ENCODE data around the gene PIK3CB.
"Not testable (repeated sequence)": the region's sequence is repeated elsewhere in the genome, so short reads cannot be mapped to it uniquely, and the experiment has no call there.

Gene PIK3CB

DNA sequence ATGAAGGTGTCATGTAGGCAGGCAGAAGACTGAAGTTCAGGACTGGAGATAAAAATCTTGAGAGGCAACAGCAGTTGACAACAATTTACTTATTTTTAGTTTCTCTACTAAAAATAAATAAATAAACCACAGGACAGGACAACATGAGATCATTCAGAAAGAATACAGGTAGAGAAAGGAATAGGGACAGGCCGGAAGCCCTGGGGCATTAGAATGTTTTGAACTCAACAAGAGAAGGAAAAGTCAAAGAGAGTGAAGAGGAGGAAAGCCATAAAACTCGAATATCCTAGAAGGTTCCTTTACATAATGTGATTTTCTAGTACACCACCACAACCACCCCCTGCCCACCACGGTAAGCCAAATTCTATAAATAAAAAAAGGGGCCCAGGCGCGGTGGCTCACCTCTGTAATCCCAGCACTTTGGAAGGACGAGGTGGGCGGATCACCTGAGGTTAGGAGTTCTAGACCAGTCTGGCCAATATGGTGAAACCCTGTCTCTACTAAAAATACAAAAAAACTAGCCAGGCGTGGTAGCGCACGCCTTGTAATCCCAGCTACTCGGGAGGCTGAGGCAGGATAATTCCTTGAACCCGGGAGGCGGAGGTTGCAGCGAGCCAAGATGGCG, 4.7 kb downstream of the PIK3CB start:
- Histone ChIP-seq H3K4me3 (ENCODE audit: insufficient read depth, low read depth, low read length) (no peak overlapping the region), H3K36me3 (ENCODE audit: control insufficient read depth, insufficient read depth, low read length) (peaks cover 6% of the 10 kb centered on the region), H3K27me3 (ENCODE audit: control insufficient read depth, insufficient read depth, low read length, poor library complexity, severe bottlenecking) (no peaks in the 10 kb centered on the region), H3K4me1 (ENCODE audit: control insufficient read depth, insufficient read depth, low read length) (no peaks in the 10 kb centered on the region), H3K27ac (ENCODE audit: insufficient read depth, low read depth, low read length, poor library complexity, severe bottlenecking) (no peak overlapping the region), H3K9me3 (ENCODE audit: control insufficient read depth, low read length) (no peaks in the 10 kb centered on the region)
- WGBS, 2 experiments, result 92 to 94% methylated on average over 14 to 15 of the region's 15 CpGs

GRCh38 chr3:138829097-138829496, 5.6 kb downstream of the PIK3CB start:
- 83 to 96% methylated on average over 2 to 3 of the region's 3 CpGs for WGBS, 2 experiments
- Histone ChIP-seq H3K36me3 (ENCODE audit: control insufficient read depth, insufficient read depth, low read length) (peaks cover 6% of the 10 kb centered on the region), H3K27ac (ENCODE audit: insufficient read depth, low read depth, low read length, poor library complexity, severe bottlenecking) (no peak overlapping the region), H3K4me1 (ENCODE audit: control insufficient read depth, insufficient read depth, low read length) (peaks cover 6% of the 10 kb centered on the region), H3K4me3 (ENCODE audit: insufficient read depth, low read depth, low read length) (no peak overlapping the region), H3K27me3 (ENCODE audit: control insufficient read depth, insufficient read depth, low read length, poor library complexity, severe bottlenecking) (no peaks in the 10 kb centered on the region), H3K9me3 (ENCODE audit: control insufficient read depth, low read length) (no peaks in the 10 kb centered on the region)

DNA sequence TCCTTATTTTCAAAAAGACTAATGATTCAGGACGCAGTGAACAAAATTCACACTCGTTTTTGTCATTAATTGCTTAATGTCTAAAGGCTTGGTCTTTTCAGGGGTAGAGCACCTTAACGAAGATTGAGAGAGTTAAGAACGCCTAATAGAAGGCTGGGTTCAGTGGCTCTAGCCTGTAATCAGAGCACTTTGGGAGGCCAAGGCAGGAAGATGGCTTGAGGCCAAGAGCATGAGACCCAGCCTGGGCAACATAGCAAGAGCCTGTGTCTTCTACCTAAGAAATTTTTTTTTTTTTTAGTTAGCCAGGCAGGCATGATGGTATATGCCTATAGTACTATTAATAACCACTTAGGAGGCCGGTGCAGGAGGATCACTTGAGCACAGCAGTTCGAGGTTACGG, 7.5 kb downstream of the PIK3CB start:
- 97% methylated on average over 7 of the region's 7 CpGs for WGBS, 2 experiments
- Histone ChIP-seq H3K36me3 (ENCODE audit: control insufficient read depth, insufficient read depth, low read length) (peaks cover 6% of the 10 kb centered on the region), H3K27ac (ENCODE audit: insufficient read depth, low read depth, low read length, poor library complexity, severe bottlenecking) (no peak overlapping the region), H3K4me3 (ENCODE audit: insufficient read depth, low read depth, low read length) (no peak overlapping the region), H3K9me3 (ENCODE audit: control insufficient read depth, low read length) (no peaks in the 10 kb centered on the region), H3K4me1 (ENCODE audit: control insufficient read depth, insufficient read depth, low read length) (peaks cover 7% of the 10 kb centered on the region), H3K27me3 (ENCODE audit: control insufficient read depth, insufficient read depth, low read length, poor library complexity, severe bottlenecking) (no peaks in the 10 kb centered on the region)

DNA sequence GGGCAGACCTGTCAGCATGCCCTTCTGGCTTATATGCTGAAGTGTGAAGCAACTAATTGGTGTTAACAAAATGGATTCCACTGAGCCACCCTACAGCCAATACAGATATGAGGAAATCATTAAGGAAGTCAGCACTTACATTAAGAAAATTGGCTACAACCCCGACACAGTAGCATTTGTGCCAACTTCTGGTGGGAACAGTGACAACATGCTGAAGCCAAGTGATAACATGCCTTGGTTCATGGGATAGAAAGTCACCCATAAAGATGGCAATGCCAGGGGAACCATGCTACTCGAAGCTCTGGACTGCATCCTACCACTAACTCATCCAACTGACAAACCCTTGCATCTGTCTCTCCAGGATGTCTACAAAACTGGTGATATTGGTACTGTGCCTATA, 9.4 kb downstream of the PIK3CB start:
- WGBS, 2 experiments, result 96 to 98% methylated on average over 2 of the region's 2 CpGs
- H3K4me3 ChIP-seq (ENCODE audit: insufficient read depth, low read depth, low read length), result no peak overlapping the region

GRCh38 chr3:138824114-138824506, 10.6 kb downstream of the PIK3CB start:
- no peaks in the 10 kb centered on the region for H3K9me3 ChIP-seq (ENCODE audit: control insufficient read depth, low read length)
- H3K36me3 ChIP-seq (ENCODE audit: control insufficient read depth, insufficient read depth, low read length), result peaks cover 6% of the 10 kb centered on the region
- H3K4me3 ChIP-seq (ENCODE audit: insufficient read depth, low read depth, low read length), result no peak overlapping the region
- H3K27me3 ChIP-seq (ENCODE audit: control insufficient read depth, insufficient read depth, low read length, poor library complexity, severe bottlenecking), result no peaks in the 10 kb centered on the region
- H3K27ac ChIP-seq (ENCODE audit: insufficient read depth, low read depth, low read length, poor library complexity, severe bottlenecking), result peak overlapping the region; percentile 95
- peaks cover 7% of the 10 kb centered on the region for H3K4me1 ChIP-seq (ENCODE audit: control insufficient read depth, insufficient read depth, low read length)
- 21 to 30% methylated on average over 1 of the region's 1 CpG for WGBS, 2 experiments

More for the DNA sequence above, 9.4 kb downstream of the PIK3CB start:
- Histone ChIP-seq H3K27ac (ENCODE audit: insufficient read depth, low read depth, low read length, poor library complexity, severe bottlenecking) (no peak overlapping the region), H3K27me3 (ENCODE audit: control insufficient read depth, insufficient read depth, low read length, poor library complexity, severe bottlenecking) (no peaks in the 10 kb centered on the region), H3K36me3 (ENCODE audit: control insufficient read depth, insufficient read depth, low read length) (peaks cover 6% of the 10 kb centered on the region), H3K4me1 (ENCODE audit: control insufficient read depth, insufficient read depth, low read length) (peaks cover 7% of the 10 kb centered on the region), H3K9me3 (ENCODE audit: control insufficient read depth, low read length) (no peaks in the 10 kb centered on the region)

GRCh38 chr3:138820379-138820778, 14.3 kb downstream of the PIK3CB start:
- not testable (repeated sequence) for H3K4me3 ChIP-seq (ENCODE audit: insufficient read depth, low read depth, low read length); H3K36me3 ChIP-seq (ENCODE audit: control insufficient read depth, insufficient read depth, low read length); H3K27ac ChIP-seq (ENCODE audit: insufficient read depth, low read depth, low read length, poor library complexity, severe bottlenecking); H3K27me3 ChIP-seq (ENCODE audit: control insufficient read depth, insufficient read depth, low read length, poor library complexity, severe bottlenecking); H3K4me1 ChIP-seq (ENCODE audit: control insufficient read depth, insufficient read depth, low read length); H3K9me3 ChIP-seq (ENCODE audit: control insufficient read depth, low read length)
- 92 to 93% methylated on average over 4 of the region's 4 CpGs for WGBS, 2 experiments

DNA sequence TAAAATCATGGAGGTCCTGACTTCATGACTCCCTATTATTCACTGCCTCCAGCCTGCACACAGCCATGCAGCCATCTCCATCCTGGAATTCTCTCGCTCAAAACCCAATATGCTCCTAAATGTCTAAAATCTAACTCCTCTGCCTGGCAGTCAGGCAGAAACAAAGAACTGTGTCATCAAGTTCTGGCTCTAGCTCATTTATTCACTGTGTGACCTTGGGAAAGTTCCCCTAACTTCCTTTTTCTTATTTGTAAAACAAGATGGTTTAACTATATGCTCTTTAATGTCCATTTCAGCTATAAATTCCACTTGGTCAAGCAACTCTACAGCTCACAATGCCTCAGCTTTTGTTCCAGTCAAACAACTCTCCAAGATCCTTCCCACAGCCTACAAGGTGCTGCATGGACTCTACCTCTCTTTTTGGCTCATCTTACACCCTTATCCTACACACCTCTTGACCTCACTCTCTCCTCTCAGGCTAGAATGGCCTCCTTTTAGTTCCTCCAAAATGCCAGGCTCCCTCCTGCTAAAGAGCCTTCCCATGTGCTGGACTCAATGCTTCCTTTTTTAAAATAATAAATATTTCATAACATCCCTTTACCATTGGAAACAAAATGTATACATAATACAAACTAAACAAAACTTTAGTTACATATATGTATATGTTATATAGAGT, 16.4 kb downstream of the PIK3CB start:
- no peaks in the 10 kb centered on the region for H3K36me3 ChIP-seq (ENCODE audit: control insufficient read depth, insufficient read depth, low read length)
- no peaks in the 10 kb centered on the region for H3K9me3 ChIP-seq (ENCODE audit: control insufficient read depth, low read length)
- 88 to 91% methylated on average over 1 of the region's 1 CpG for WGBS, 2 experiments
- H3K4me3 ChIP-seq (ENCODE audit: insufficient read depth, low read depth, low read length), result no peak overlapping the region
- no peaks in the 10 kb centered on the region for H3K4me1 ChIP-seq (ENCODE audit: control insufficient read depth, insufficient read depth, low read length)
- H3K27ac ChIP-seq (ENCODE audit: insufficient read depth, low read depth, low read length, poor library complexity, severe bottlenecking), result no peak overlapping the region
- H3K27me3 ChIP-seq (ENCODE audit: control insufficient read depth, insufficient read depth, low read length, poor library complexity, severe bottlenecking), result no peaks in the 10 kb centered on the region

GRCh38 chr3:138817695-138818094, 17.0 kb downstream of the PIK3CB start:
- Histone ChIP-seq H3K4me3 (ENCODE audit: insufficient read depth, low read depth, low read length) (no peak overlapping the region), H3K27ac (ENCODE audit: insufficient read depth, low read depth, low read length, poor library complexity, severe bottlenecking) (no peak overlapping the region), H3K9me3 (ENCODE audit: control insufficient read depth, low read length) (no peaks in the 10 kb centered on the region), H3K4me1 (ENCODE audit: control insufficient read depth, insufficient read depth, low read length) (no peaks in the 10 kb centered on the region), H3K36me3 (ENCODE audit: control insufficient read depth, insufficient read depth, low read length) (no peaks in the 10 kb centered on the region), H3K27me3 (ENCODE audit: control insufficient read depth, insufficient read depth, low read length, poor library complexity, severe bottlenecking) (no peaks in the 10 kb centered on the region)
- 79 to 93% methylated on average over 2 to 3 of the region's 3 CpGs for WGBS, 2 experiments

DNA sequence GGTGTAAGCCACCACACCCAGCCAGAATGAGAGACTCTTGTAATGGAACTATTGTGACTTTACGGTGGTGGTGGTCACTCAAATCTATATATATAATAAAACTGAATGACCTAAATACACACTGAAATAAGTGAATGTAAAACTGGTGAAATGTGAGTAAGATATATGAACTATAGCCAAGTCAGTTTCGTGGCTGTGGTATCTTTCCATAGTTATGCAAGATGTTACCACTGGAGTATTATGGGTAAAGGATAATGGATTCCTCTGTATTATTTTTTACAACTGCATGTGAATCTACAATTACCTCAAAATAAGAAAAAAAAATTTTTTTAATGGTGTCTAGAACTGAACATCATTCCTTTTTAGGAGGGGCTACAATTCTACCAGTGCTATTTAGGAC, 21.9 kb downstream of the PIK3CB start:
- 94 to 100% methylated on average over 1 of the region's 2 CpGs for WGBS, 2 experiments
- no peaks in the 10 kb centered on the region for H3K4me1 ChIP-seq (ENCODE audit: control insufficient read depth, insufficient read depth, low read length)
- H3K27ac ChIP-seq (ENCODE audit: insufficient read depth, low read depth, low read length, poor library complexity, severe bottlenecking), result no peak overlapping the region
- H3K4me3 ChIP-seq (ENCODE audit: insufficient read depth, low read depth, low read length), result no peak overlapping the region
- no peaks in the 10 kb centered on the region for H3K27me3 ChIP-seq (ENCODE audit: control insufficient read depth, insufficient read depth, low read length, poor library complexity, severe bottlenecking)
- no peaks in the 10 kb centered on the region for H3K36me3 ChIP-seq (ENCODE audit: control insufficient read depth, insufficient read depth, low read length)
- no peaks in the 10 kb centered on the region for H3K9me3 ChIP-seq (ENCODE audit: control insufficient read depth, low read length)

- Histone ChIP-seq H3K27me3 (ENCODE audit: control insufficient read depth, insufficient read depth, low read length, poor library complexity, severe bottlenecking) (no peaks in the 10 kb centered on the region), H3K9me3 (ENCODE audit: control insufficient read depth, low read length) (no peaks in the 10 kb centered on the region), H3K4me1 (ENCODE audit: control insufficient read depth, insufficient read depth, low read length) (no peaks in the 10 kb centered on the region), H3K4me3 (ENCODE audit: insufficient read depth, low read depth, low read length) (no peak overlapping the region), H3K36me3 (ENCODE audit: control insufficient read depth, insufficient read depth, low read length) (no peaks in the 10 kb centered on the region), H3K27ac (ENCODE audit: insufficient read depth, low read depth, low read length, poor library complexity, severe bottlenecking) (no peak overlapping the region)
- WGBS, 2 experiments, result 94 to 98% methylated on average over 1 to 3 of the region's 6 CpGs
These were observed 25.1 kb downstream of the PIK3CB start for GRCh38 chr3:138809500-138810256.
